Ishikawa (cell line): ENCODE measurements around the gene KDM2B.

Experiments
- CEBPB ChIP-seq: IDR thresholded peaks from 2 replicates; pipeline ENCODE4 v1.6.1; 2012
- CREB1 ChIP-seq: IDR thresholded peaks from 2 replicates; pipeline ENCODE4 v1.6.1; 2012; ENCODE audit warnings: low read depth
- EGR1 ChIP-seq: IDR thresholded peaks from 2 replicates; pipeline ENCODE4 v1.6.1; 2012
- EP300 ChIP-seq: IDR thresholded peaks from 2 replicates; pipeline ENCODE4 v1.6.1; 2012; ENCODE audit warnings: borderline replicate concordance
- FOXM1 ChIP-seq: IDR thresholded peaks from 2 replicates; pipeline ENCODE4 v1.6.1; 2012; ENCODE audit warnings: low read depth, borderline replicate concordance
- MAX ChIP-seq: IDR thresholded peaks from 2 replicates; pipeline ENCODE4 v1.6.1; 2012
- NFIC ChIP-seq: IDR thresholded peaks from 2 replicates; pipeline ENCODE4 v1.6.1; 2012
- RAD21 ChIP-seq: IDR thresholded peaks from 2 replicates; pipeline ENCODE4 v1.6.1; 2012; ENCODE audit warnings: low read depth
- REST ChIP-seq: IDR thresholded peaks from 2 replicates; pipeline ENCODE4 v1.6.1; 2012; ENCODE audit warnings: low read depth, mild to moderate bottlenecking
- TAF1 ChIP-seq: IDR thresholded peaks from 2 replicates; pipeline ENCODE4 v1.6.1; 2012; ENCODE audit warnings: low read depth, mild to moderate bottlenecking
- TCF12 ChIP-seq: IDR thresholded peaks from 2 replicates; pipeline ENCODE4 v1.6.1; 2012; ENCODE audit warnings: low read depth
- TEAD4 ChIP-seq: IDR thresholded peaks from 2 replicates; pipeline ENCODE4 v1.6.1; 2012
- YY1 ChIP-seq: IDR thresholded peaks from 2 replicates; pipeline ENCODE4 v1.6.1; 2012; ENCODE audit warnings: low read depth
- ZBTB7A ChIP-seq: IDR thresholded peaks from 2 replicates; pipeline ENCODE4 v1.6.1; 2012; ENCODE audit warnings: low read depth
- TF ChIP-seq, protein P1 (sequence below): IDR thresholded peaks from 2 replicates; pipeline ENCODE4 v1.6.1; 2012

KDM2B gene

DNA sequence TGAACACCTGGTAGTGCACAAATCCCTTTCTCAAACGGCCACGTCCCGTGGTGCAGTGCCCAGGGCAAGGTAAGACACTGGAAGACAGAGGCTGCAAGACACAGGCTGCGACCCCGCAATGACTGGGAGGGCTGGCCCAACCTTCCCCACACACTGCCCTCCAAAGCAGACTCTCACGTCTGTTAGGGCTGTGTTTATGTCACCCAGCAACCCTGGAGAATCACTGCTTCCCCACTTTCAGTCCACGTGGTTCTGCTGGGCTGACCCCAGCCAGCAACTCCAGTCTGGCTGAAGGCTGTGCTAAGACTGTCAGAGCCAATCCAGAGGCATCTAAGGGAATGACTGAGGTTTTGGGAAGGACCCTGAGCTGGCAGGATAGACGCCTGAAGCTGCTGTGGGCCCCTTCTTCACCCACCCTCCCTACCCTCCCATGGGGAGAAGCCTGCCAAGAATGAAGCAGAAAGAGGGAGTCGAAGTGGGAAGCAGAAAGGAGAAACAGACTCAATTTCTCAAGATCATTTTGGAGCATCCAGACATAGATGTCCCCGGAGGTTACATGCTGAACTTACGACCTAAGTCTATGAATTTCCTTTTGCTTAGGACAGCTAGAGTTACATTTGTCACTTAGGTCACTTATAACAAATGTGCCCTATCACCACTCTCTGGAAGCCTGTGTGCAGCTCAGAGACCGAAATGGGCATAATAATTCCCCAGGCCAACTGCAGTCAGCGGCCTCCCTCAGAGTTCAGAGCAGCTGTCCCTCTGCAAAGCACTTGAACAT is 11.7 kb downstream of the KDM2B start:
- TF ChIP-seq TEAD4 (no peak), CREB1 (no peak), MAX (no peak), EP300 (no peak), CEBPB (no peak)

DNA sequence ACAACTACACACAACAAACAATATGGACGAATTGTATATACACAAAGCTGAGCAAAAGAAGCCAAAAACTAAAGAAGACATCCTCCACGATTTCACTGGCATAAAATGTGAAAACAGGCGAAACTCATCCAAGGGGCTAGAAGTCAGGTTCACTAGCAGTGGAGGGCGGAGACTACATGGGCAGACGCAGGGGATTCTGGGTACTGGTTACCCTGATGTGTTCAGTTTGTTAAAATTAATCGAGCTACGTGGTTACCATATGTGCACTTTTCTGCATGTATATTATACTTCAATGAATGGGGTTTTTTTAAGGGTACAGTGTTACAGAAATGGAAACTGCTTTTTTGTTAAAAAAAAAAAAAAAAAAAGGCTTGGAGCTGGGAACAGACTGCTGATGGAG is 12.3 kb downstream of the KDM2B start:
- TF ChIP-seq ZBTB7A (no peak), CEBPB (no peak), FOXM1 (no peak), TCF12 (no peak), NFIC (no peak)

DNA sequence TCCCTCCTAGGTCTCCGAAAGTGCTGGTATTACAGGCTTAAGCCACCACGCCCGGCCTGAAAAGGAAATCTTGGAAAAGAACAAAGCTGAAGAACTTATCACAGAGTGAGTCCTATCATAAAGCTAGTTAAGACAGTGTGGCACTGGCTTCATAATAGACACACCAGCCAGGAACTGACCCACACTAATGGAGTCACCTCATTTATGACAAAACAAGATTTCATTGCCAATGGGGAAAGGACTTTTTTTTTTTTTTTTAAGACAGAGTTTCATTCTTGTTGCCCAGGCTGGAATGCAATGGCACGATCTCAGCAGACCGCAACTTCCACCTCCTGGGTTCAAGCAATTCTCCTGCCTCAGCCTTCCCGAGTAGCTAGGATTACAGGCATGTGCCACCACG is 15.7 kb downstream of the KDM2B start:
- TF ChIP-seq FOXM1 = no peak
- no peak for TF ChIP-seq MAX
- no peak for TF ChIP-seq REST
- no peak for TF ChIP-seq EP300
- no peak for TF ChIP-seq TAF1
- TF ChIP-seq YY1 = no peak
- TF ChIP-seq CREB1 = no peak
- no peak for TF ChIP-seq TEAD4
- no peak for TF ChIP-seq CEBPB
- no peak for TF ChIP-seq NFIC
- no peak for TF ChIP-seq ZBTB7A
- no peak for TF ChIP-seq TCF12
- no peak for TF ChIP-seq EGR1
- TF ChIP-seq, protein P1, sequence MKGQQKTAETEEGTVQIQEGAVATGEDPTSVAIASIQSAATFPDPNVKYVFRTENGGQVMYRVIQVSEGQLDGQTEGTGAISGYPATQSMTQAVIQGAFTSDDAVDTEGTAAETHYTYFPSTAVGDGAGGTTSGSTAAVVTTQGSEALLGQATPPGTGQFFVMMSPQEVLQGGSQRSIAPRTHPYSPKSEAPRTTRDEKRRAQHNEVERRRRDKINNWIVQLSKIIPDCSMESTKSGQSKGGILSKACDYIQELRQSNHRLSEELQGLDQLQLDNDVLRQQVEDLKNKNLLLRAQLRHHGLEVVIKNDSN = no peak
- no peak for TF ChIP-seq RAD21

DNA sequence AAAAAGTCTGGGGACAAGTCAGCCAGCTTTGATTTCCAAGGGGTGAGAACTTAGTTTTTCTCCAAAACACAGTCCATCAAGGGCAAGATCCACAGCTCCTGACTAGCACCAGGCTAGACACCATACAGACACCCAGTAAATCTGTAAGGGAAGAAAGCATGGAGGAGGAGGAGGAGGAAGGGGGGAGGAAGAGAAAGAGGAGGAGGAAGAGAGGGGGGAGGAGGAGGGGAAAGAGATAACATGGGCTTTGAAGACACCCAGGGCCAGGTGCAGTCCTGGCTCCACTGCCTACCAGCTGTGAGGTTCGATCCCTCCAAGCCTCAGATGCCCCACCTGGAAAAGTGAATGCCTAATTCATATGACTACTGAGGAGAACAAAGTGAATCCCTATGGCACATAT is 18.3 kb downstream of the KDM2B start:
- TF ChIP-seq TCF12 (no peak), REST (no peak), NFIC (no peak), YY1 (no peak), CREB1 (no peak), FOXM1 (no peak), ZBTB7A (no peak)

GRCh38 chr12:121561009-121561395 is 19.8 kb downstream of the KDM2B start:
- TF ChIP-seq FOXM1 = no peak

DNA sequence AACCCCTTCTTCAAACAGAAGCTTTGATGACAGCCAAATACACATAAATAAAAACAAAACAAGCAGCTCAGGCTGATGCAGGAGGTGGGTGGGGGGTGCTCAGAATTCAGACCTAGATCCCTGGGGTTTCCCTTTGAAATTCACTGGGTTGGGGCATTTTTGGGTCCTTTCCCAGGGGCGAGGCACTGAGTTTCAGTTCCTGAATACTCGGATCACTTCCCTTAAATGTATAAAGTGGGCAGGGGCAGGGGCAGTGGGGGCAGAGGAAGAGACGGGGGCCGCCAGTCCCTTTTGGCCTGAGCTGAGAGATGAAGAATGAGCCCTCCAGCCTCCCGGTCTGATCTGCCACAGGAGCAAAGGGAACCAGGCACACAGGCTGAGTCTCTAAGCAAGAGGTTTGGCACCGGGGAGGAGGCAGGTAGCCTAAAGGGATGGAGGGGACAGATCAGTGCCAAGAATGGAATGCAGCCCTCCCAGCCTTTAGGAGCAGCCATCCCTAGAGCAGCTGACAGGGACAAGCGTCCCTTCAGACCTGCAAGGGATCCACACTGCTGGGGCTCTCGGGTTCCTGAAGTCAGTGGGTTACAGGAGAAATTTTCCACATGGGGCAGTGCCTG is 20.3 kb downstream of the KDM2B start:
- TF ChIP-seq FOXM1 (no peak), CREB1 (no peak), RAD21 (no peak), EGR1 (no peak), TAF1 (no peak), YY1 (no peak)
- TF ChIP-seq, protein P1 = no peak

GRCh38 chr12:121558956-121559355 is 21.9 kb downstream of the KDM2B start:
- TF ChIP-seq ZBTB7A = no peak
- no peak for TF ChIP-seq RAD21
- TF ChIP-seq EP300 = no peak
- TF ChIP-seq MAX = no peak
- no peak for TF ChIP-seq CREB1
